Upper lobe of left lung (tissue), 4 donors: ENCODE results near the gene IL1RAP.

Source experiments
- EP300 ChIP-seq, 4 donors: sonication (generic); formaldehyde crosslinking; IDR thresholded peaks; one replicate each; pipeline ENCODE4 v1.5.1; 2017; ENCODE audit warnings: antibody characterized with exemption in 4 of 4, control low read depth in 2 of 4
- POLR2A ChIP-seq, 4 donors: fragments of 450-650 bp; IDR thresholded peaks; one replicate each; pipeline ENCODE4 v1.5.1; 2016 to 2017; ENCODE audit warnings: antibody characterized with exemption in 4 of 4, mild to moderate bottlenecking in 2 of 4
- POLR2AphosphoS5 ChIP-seq, 2 donors: sonication (generic); formaldehyde crosslinking; IDR thresholded peaks; one replicate each; pipeline ENCODE4 v1.5.1; 2017; ENCODE audit warnings: antibody characterized with exemption in 2 of 2
- TF ChIP-seq, protein P1 (sequence below), 6 experiments: fragments of 450-650 bp in 4 of 6; fragments of 200-600 bp in 2 of 6; sonication (generic) in 2 of 6; IDR thresholded peaks; one replicate each; pipeline ENCODE4 v1.5.1; 2016 to 2019; ENCODE audit warnings: antibody characterized with exemption in 6 of 6

- TF ChIP-seq, protein P1, sequence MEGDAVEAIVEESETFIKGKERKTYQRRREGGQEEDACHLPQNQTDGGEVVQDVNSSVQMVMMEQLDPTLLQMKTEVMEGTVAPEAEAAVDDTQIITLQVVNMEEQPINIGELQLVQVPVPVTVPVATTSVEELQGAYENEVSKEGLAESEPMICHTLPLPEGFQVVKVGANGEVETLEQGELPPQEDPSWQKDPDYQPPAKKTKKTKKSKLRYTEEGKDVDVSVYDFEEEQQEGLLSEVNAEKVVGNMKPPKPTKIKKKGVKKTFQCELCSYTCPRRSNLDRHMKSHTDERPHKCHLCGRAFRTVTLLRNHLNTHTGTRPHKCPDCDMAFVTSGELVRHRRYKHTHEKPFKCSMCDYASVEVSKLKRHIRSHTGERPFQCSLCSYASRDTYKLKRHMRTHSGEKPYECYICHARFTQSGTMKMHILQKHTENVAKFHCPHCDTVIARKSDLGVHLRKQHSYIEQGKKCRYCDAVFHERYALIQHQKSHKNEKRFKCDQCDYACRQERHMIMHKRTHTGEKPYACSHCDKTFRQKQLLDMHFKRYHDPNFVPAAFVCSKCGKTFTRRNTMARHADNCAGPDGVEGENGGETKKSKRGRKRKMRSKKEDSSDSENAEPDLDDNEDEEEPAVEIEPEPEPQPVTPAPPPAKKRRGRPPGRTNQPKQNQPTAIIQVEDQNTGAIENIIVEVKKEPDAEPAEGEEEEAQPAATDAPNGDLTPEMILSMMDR (IDR thresholded peaks at IDR 0.05), result no peak
- TF ChIP-seq POLR2AphosphoS5 (IDR thresholded peaks at IDR 0.05) (no peak), POLR2A (IDR thresholded peaks at IDR 0.05) (no peak), EP300 (IDR thresholded peaks at IDR 0.05) (no peak)
Observed at GRCh38 chr3:190577225-190577624, 63.3 kb downstream of the IL1RAP start.
